Prostate gland (tissue), 1 donor: Measurements from ENCODE around the gene ZNF749.

Experiments used
- POLR2A ChIP-seq: fragments of 450-650 bp; IDR thresholded peaks from one replicate; pipeline ENCODE4 v1.6.1; 2016; ENCODE audit warnings: antibody characterized with exemption, mild to moderate bottlenecking
- POLR2AphosphoS5 ChIP-seq: sonication (generic); formaldehyde crosslinking; IDR thresholded peaks from one replicate; pipeline ENCODE4 v1.6.1; 2017; ENCODE audit warnings: antibody characterized with exemption

GRCh38 chr19:57487477-57488298 is 52.6 kb downstream of the ZNF749 start, which contains the start of gene ZNF419:
- peak; percentile 70 for TF ChIP-seq POLR2A
- TF ChIP-seq POLR2AphosphoS5, result peak; percentile 98
